Measurements from ENCODE around the gene SPATA21. TPM values are rescaled to one million over a fixed set of nuclear protein-coding genes. Genes with fewer than 3 reads are reported as not detected.

Gene SPATA21
- total and polyA plus RNA-seq, 8 donors = 0.14 to 0.46 (median 0.25) TPM; not detected in 2

DNA sequence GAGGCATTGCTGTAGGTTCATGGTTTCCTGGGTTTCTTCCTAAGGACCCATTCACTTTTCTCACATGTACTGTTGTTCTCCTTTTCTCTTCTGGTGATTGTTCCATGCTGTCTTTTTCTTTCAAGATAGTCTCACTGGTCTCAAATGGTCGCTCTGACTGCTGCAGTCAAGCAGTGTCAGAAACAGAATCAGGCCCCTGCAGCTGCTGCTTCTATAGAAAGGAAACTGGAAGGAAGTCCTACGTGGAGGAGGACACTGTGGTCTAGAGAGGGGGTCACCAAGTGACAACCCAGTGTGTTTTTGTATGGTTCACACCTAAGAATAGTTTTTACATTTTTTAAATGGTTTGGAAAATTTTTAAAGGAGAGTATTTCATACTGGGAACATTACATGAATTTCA lies 5.7 kb upstream of the SPATA21 start:
- H3K4me3 ChIP-seq = peak overlapping the region in 1 of 2 donors; percentile 96
- no peak for ATAC-seq
- intact Hi-C loops (cut with DNase I) = no loop called here
- peak overlapping the region; percentile 21 to 91 for H3K27ac ChIP-seq
- no peak for DNase-seq
- no peaks in the 10 kb centered on the region for H3K27me3 ChIP-seq
- peaks cover 0 to 48% of the 10 kb centered on the region in 2 donors for H3K36me3 ChIP-seq
- TF ChIP-seq, protein P1, sequence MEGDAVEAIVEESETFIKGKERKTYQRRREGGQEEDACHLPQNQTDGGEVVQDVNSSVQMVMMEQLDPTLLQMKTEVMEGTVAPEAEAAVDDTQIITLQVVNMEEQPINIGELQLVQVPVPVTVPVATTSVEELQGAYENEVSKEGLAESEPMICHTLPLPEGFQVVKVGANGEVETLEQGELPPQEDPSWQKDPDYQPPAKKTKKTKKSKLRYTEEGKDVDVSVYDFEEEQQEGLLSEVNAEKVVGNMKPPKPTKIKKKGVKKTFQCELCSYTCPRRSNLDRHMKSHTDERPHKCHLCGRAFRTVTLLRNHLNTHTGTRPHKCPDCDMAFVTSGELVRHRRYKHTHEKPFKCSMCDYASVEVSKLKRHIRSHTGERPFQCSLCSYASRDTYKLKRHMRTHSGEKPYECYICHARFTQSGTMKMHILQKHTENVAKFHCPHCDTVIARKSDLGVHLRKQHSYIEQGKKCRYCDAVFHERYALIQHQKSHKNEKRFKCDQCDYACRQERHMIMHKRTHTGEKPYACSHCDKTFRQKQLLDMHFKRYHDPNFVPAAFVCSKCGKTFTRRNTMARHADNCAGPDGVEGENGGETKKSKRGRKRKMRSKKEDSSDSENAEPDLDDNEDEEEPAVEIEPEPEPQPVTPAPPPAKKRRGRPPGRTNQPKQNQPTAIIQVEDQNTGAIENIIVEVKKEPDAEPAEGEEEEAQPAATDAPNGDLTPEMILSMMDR (IDR thresholded peaks at IDR 0.05) = no peak
- H3K9me3 ChIP-seq = no peaks in the 10 kb centered on the region
- H3K4me1 ChIP-seq = peaks cover 13 to 49% of the 10 kb centered on the region in 2 donors

DNA sequence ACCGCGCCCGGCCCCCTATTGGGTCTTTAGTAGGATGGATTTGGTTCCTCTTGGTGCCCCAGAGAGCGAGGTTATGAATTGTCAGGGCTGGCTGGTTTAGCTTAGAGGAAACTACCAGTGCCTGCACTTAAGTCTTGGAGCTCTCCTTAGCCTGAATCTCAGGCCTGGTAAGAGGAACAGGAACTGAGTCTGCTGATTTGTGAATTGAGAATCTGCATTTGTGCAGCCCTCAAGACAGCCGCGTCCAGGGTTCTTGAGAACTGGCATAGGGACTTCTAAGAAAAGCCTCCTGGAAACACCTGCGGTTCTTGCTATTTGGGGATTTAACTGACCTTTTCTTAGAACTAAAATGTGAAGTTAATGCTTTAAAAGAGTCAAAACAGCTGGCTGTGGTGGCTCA lies 5.0 kb upstream of the SPATA21 start:
- TF ChIP-seq, protein P1 (IDR thresholded peaks at IDR 0.05) = no peak
- intact Hi-C loops (cut with DNase I) = no loop called here
- no peaks in the 10 kb centered on the region for H3K9me3 ChIP-seq
- no peak for DNase-seq
- H3K36me3 ChIP-seq = peaks cover 0 to 41% of the 10 kb centered on the region in 2 donors
- peak overlapping the region in 1 of 2 donors; percentile 96 for H3K4me3 ChIP-seq
- H3K27me3 ChIP-seq = no peaks in the 10 kb centered on the region
- peaks cover 13 to 49% of the 10 kb centered on the region in 2 donors for H3K4me1 ChIP-seq
- no peak for ATAC-seq
- H3K27ac ChIP-seq = peak overlapping the region; percentile 80 to 91

DNA sequence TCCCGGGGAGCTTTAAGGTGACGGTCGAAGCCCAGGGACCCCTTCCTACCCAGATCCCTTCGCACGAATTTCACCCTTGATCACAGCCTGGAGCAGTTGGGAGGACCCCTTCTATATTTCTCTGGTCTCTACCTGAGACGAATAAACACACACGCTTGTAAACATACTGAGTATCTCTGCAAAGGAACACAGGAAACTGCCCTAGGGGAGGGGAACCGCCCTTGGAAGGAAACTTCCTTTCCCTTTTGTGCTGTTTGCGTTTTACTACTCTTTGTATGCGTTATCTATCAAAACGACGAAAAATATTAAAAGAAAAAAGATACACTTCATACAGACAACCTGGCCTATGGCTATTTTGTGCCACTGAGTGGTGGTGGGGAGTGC lies 4.0 kb upstream of the SPATA21 start:
- ATAC-seq (peak; percentile 12), DNase-seq (peak in 1 of 4 donors; percentile 3)
- Histone ChIP-seq H3K9me3 (no peaks in the 10 kb centered on the region), H3K36me3 (peaks cover 0 to 31% of the 10 kb centered on the region in 2 donors), H3K4me1 (peaks cover 13 to 49% of the 10 kb centered on the region in 2 donors), H3K27ac (peak overlapping the region; percentile 80 to 91), H3K4me3 (peak overlapping the region; percentile 83 to 96), H3K27me3 (no peaks in the 10 kb centered on the region)
- TF ChIP-seq, protein P1 (IDR thresholded peaks at IDR 0.05) = no peak
- intact Hi-C loops (cut with DNase I) = no loop called here

DNA sequence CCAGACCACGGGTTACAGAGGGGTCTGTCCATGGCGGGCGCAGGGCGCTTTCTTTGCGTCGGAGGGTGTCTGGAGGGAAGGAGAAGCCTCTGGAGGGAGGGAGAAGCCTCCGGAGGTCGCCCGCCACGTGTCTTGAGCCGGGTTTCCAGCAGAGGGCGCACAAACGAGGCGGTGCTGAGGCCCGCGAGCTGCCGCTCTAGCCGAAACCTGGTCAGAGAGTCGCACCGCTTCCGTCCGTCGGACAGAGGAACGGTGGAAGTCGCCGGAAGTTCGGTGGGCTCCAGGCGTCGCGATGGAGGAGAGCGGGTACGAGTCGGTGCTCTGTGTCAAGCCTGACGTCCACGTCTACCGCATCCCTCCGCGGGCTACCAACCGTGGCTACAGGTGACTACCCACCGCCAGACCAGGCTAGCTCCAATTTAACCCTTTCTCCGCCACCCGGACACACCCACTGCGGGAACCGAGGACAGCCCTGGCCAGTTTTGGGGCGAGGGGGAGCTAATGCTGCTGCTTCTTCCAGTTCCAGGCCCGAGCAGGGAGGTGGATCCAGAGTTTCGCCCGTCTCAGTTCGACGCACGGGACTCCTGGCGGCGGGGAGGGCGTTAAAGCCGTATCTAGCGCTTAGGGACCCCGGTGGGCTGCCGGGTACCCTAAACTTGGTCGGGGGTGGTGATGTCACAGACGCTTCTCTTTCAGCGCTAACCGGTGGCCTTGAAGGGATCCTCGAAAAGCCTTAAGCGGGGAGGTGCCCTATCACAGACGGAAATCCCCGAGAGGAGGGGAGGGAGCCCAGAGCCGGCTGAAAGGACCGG lies 3.5 kb upstream of the SPATA21 start, which contains the start of gene NECAP2:
Gene NECAP2, plus strand, starts transcription at position 255 of the 812 bp plus-strand sequence. Its CDS starts 38 bp downstream, at position 293.
- peaks cover 13 to 49% of the 10 kb centered on the region in 2 donors for H3K4me1 ChIP-seq
- intact Hi-C loops (cut with DNase I) = no loop called here
- DNase-seq (peak; percentile 91 to 99 (median 95)), ATAC-seq (peak; percentile 98)
- peaks cover 0 to 25% of the 10 kb centered on the region in 2 donors for H3K36me3 ChIP-seq
- TF ChIP-seq, protein P1 (IDR thresholded peaks at IDR 0.05) = peak; percentile 79 to 93
- H3K9me3 ChIP-seq = no peaks in the 10 kb centered on the region
- H3K27me3 ChIP-seq = no peaks in the 10 kb centered on the region
- peak within 1 kb of the TSS; percentile 83 to 96 for H3K4me3 ChIP-seq
- H3K27ac ChIP-seq = peak within 1 kb of the TSS; percentile 80 to 91

DNA sequence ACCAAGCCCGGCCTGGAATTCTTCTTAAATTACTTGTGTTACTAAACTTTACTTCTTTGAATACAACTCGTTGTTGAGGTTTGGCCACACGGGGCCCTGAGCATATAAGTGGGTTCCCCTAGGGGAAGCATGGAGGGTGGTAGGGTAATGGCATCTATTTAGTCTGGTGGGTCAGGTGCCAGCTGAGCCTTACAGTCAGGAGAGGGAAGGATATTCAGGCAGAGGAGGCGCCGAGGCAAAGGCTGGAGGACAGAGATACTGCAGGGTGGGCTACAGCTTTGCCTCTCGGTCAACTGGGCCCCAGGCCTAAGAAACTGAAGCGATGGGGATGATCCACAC lies 2.9 kb upstream of the SPATA21 start:
- no peak for ATAC-seq
- peaks cover 0 to 19% of the 10 kb centered on the region in 2 donors for H3K36me3 ChIP-seq
- DNase-seq = no peak
- intact Hi-C loops (cut with DNase I) = no loop called here
- no peaks in the 10 kb centered on the region for H3K27me3 ChIP-seq
- no peaks in the 10 kb centered on the region for H3K9me3 ChIP-seq
- H3K27ac ChIP-seq = peak overlapping the region; percentile 80 to 91
- peak overlapping the region; percentile 83 to 96 for H3K4me3 ChIP-seq
- TF ChIP-seq, protein P1 (IDR thresholded peaks at IDR 0.05) = no peak
- H3K4me1 ChIP-seq = peaks cover 13 to 49% of the 10 kb centered on the region in 2 donors
